Tibial nerve (tissue), 4 donors: Measurements from ENCODE around the gene LIN37. TPM values are rescaled to one million over a fixed set of nuclear protein-coding genes. Genes with fewer than 3 reads are reported as not detected.

Experiments used
- DNase-seq, 2 donors: peaks; one replicate each; pipeline ENCODE4 v3.0.0-alpha.2; 2019; ENCODE audit warnings: low spot score in 2 of 2
- H3K27ac ChIP-seq, 4 donors: fragments of 200-600 bp; sonication (generic) in 3 of 4; one replicate each; pipeline ENCODE4 v1.5.1; 2017 to 2019; ENCODE audit warnings: mild to moderate bottlenecking in 1 of 4
- H3K27me3 ChIP-seq, 2 donors: fragments of 200-600 bp; sonication (generic) in 1 of 2; one replicate each; pipeline versions ENCODE4 v1.5.1 to v1.6.0; 2017 to 2019
- H3K36me3 ChIP-seq, 3 donors: fragments of 200-600 bp; sonication (generic); one replicate each; pipeline ENCODE4 v1.5.1; 2018 to 2019
- H3K4me1 ChIP-seq, 4 donors: fragments of 200-600 bp; sonication (generic) in 3 of 4; one replicate each; pipeline ENCODE4 v1.5.1; 2017 to 2019
- H3K4me3 ChIP-seq, 4 donors: fragments of 200-600 bp; sonication (generic) in 3 of 4; one replicate each; pipeline ENCODE4 v1.5.1; 2017 to 2019; ENCODE audit warnings: mild to moderate bottlenecking in 1 of 4, moderate library complexity in 1 of 4
- H3K9me3 ChIP-seq, 4 donors: fragments of 200-600 bp; sonication (generic) in 3 of 4; one replicate each; pipeline ENCODE4 v1.5.1; 2017 to 2019
- CTCF ChIP-seq, 5 experiments: fragments of 200-600 bp in 3 of 5; fragments of 450-650 bp in 2 of 5; sonication (generic) in 3 of 5; IDR thresholded peaks; one replicate each; pipeline ENCODE4 v1.5.1; 2016 to 2019; ENCODE audit warnings: antibody characterized with exemption in 5 of 5, mild to moderate bottlenecking in 3 of 5, moderate library complexity in 2 of 5
- EP300 ChIP-seq, 2 donors: sonication (generic); formaldehyde crosslinking; IDR thresholded peaks; one replicate each; pipeline ENCODE4 v1.6.1; 2017; ENCODE audit warnings: antibody characterized with exemption in 2 of 2, mild to moderate bottlenecking in 1 of 2
- POLR2A ChIP-seq, 2 donors: fragments of 450-650 bp; IDR thresholded peaks; one replicate each; pipeline ENCODE4 v1.6.1; 2017; ENCODE audit warnings: antibody characterized with exemption in 2 of 2, mild to moderate bottlenecking in 2 of 2, moderate library complexity in 2 of 2
- WGBS, 2 donors: methylation state at CpG; one replicate each; pipeline ENCODE4 v1.1.5; 2018; 5-methylcytosine and 5-hydroxymethylcytosine counted together
- total RNA-seq, 4 donors: library from RNA; depleted of rRNA; stranded (reverse); fragments of >200 nt; gene quantifications; one replicate each; pipeline ENCODE4 v1.1.0, GENCODE V29; 2016

The LIN37 gene
- total RNA-seq, 4 donors from 2014 or later: 18.1 to 32.7 (median 20.6) TPM

- 88 to 92% methylated on average over 5 of the region's 5 CpGs for WGBS, 2 donors
- peak overlapping the region in 1 of 4 donors; percentile 8 for H3K27ac ChIP-seq
- DNase-seq: no peak
- H3K36me3 ChIP-seq: peaks cover 0 to 42% (median 4%) of the 10 kb centered on the region in 3 donors
- no peaks in the 10 kb centered on the region for H3K27me3 ChIP-seq
- H3K4me1 ChIP-seq: peaks cover 0 to 50% (median 30%) of the 10 kb centered on the region in 4 donors
- H3K9me3 ChIP-seq: no peaks in the 10 kb centered on the region
- TF ChIP-seq CTCF (IDR thresholded peaks at IDR 0.05) (no peak), POLR2A (IDR thresholded peaks at IDR 0.05) (no peak), EP300 (IDR thresholded peaks at IDR 0.05) (no peak)
- no peak overlapping the region for H3K4me3 ChIP-seq
Measured at GRCh38 chr19:35750167-35750566, 1.8 kb downstream of the LIN37 start.

GRCh38 chr19:35751839-35752745, 3.7 kb downstream of the LIN37 start:
- peaks cover 0 to 42% (median 4%) of the 10 kb centered on the region in 3 donors for H3K36me3 ChIP-seq
- TF ChIP-seq EP300 (IDR thresholded peaks at IDR 0.05) (no peak), POLR2A (IDR thresholded peaks at IDR 0.05) (no peak), CTCF (IDR thresholded peaks at IDR 0.05) (no peak)
- H3K4me3 ChIP-seq: no peak overlapping the region
- 84 to 93% methylated on average over 11 to 14 of the region's 14 CpGs for WGBS, 2 donors
- H3K27ac ChIP-seq: no peak overlapping the region
- no peaks in the 10 kb centered on the region for H3K27me3 ChIP-seq
- peaks cover 4 to 55% (median 31%) of the 10 kb centered on the region in 4 donors for H3K4me1 ChIP-seq
- no peak for DNase-seq
- H3K9me3 ChIP-seq: no peaks in the 10 kb centered on the region

GRCh38 chr19:35752746-35753350, 4.5 kb downstream of the LIN37 start:
- Histone ChIP-seq H3K36me3 (peaks cover 0 to 42% (median 4%) of the 10 kb centered on the region in 3 donors), H3K4me3 (no peak overlapping the region), H3K4me1 (peaks cover 4 to 54% (median 30%) of the 10 kb centered on the region in 4 donors), H3K27me3 (no peaks in the 10 kb centered on the region), H3K9me3 (no peaks in the 10 kb centered on the region), H3K27ac (peak overlapping the region in 2 of 4 donors; percentile 98 to 99)
- 95% methylated on average over 17 to 20 of the region's 20 CpGs for WGBS, 2 donors
- DNase-seq: no peak
- TF ChIP-seq POLR2A (IDR thresholded peaks at IDR 0.05) (no peak), CTCF (IDR thresholded peaks at IDR 0.05) (no peak), EP300 (IDR thresholded peaks at IDR 0.05) (no peak)

- no peaks in the 10 kb centered on the region for H3K27me3 ChIP-seq
- no peak for TF ChIP-seq POLR2A (IDR thresholded peaks at IDR 0.05)
- no peak for TF ChIP-seq EP300 (IDR thresholded peaks at IDR 0.05)
- TF ChIP-seq CTCF (IDR thresholded peaks at IDR 0.05): no peak
- no peaks in the 10 kb centered on the region for H3K9me3 ChIP-seq
- 91 to 95% methylated on average over 11 to 20 of the region's 20 CpGs for WGBS, 2 donors
- H3K27ac ChIP-seq: peak overlapping the region in 2 of 4 donors; percentile 98 to 99
- no peak overlapping the region for H3K4me3 ChIP-seq
- H3K4me1 ChIP-seq: peaks cover 4 to 55% (median 31%) of the 10 kb centered on the region in 4 donors
- H3K36me3 ChIP-seq: peaks cover 0 to 42% (median 4%) of the 10 kb centered on the region in 3 donors
- no peak for DNase-seq
Measured at GRCh38 chr19:35753634-35754369, 5.4 kb downstream of the LIN37 start.
